ENCODE data around the gene ST13. TPM values are rescaled to one million over a fixed set of nuclear protein-coding genes. Genes with fewer than 3 reads are reported as not detected.

ST13 gene
- total RNA-seq: 172 and 183 TPM in 2 replicates

GRCh38 chr22:40856513-40857308 lies at the start of gene ST13, which contains the start of gene XPNPEP3:
Gene ST13, minus strand, starts transcription at chr22:40856639. Its CDS starts 99 bp downstream, at chr22:40856540.
Gene XPNPEP3, plus strand, starts transcription at chr22:40857148. Its CDS starts 34 bp downstream, at chr22:40857182.

GRCh38 chr22:40862013-40862412 lies 5.6 kb upstream of the ST13 start, which contains the start of gene DNAJB7:
Gene DNAJB7, minus strand, starts transcription at chr22:40862113. Its CDS starts 119 bp downstream, at chr22:40861994.

GRCh38 chr22:40818747-40819598 lies 37.5 kb downstream of the ST13 start, which contains the start of gene SLC25A17:
Gene SLC25A17, minus strand, starts transcription at chr22:40819346. Its CDS starts 98 bp downstream, at chr22:40819248.

Small RNA genes within 50 kb of the gene (small RNA-seq; reads per million reads assigned to genes)
- gene JTBP1: not detected
- 0.87 reads per million, percentile 53 among the genes with 10 or more reads in this experiment for gene MIR4766

Other genes starting within 250 kb of the ST13 start
- gene MRTFA, start 219.9 kb downstream of the ST13 start, total RNA-seq: 22.3 and 23.1 TPM in 2 replicates
- 0.37 TPM in 1 of 2 replicates, not detected in the other for gene MCHR1, start 177.2 kb downstream of the ST13 start, total RNA-seq
- 17.3 and 21.1 TPM in 2 replicates for gene SLC25A17, start 37.3 kb downstream of the ST13 start, total RNA-seq
- gene XPNPEP3, start 509 bp upstream of the ST13 start, total RNA-seq: 16.2 and 20.7 TPM in 2 replicates
- not detected in 2 replicates for gene DNAJB7, start 5.5 kb upstream of the ST13 start, total RNA-seq
- gene RBX1, start 94.7 kb upstream of the ST13 start, total RNA-seq: 56.3 and 63.6 TPM in 2 replicates
- 38.2 and 64.9 TPM in 2 replicates for gene EP300, start 236.0 kb upstream of the ST13 start, total RNA-seq